Activated naive CD8-positive, alpha-beta T cell treated with anti-CD3 and anti-CD28 coated beads for 36 hours (primary cell): ENCODE data around the gene PMFBP1. TPM values are rescaled to one million over a fixed set of nuclear protein-coding genes. Genes with fewer than 3 reads are reported as not detected.

Source experiments
- DNase-seq: peaks from one replicate; pipeline ENCODE4 v3.0.0; 2021
- H3K27ac Mint-ChIP-seq: one replicate; pipeline ENCODE4 v1.8.0; 2022; ENCODE audit warnings: mild to moderate bottlenecking, moderate library complexity, mixed read lengths
- H3K27me3 Mint-ChIP-seq: one replicate; pipeline ENCODE4 v1.8.0; 2022; ENCODE audit warnings: mild to moderate bottlenecking, mixed read lengths
- H3K36me3 Mint-ChIP-seq: one replicate; pipeline ENCODE4 v1.8.0; 2021; ENCODE audit warnings: mild to moderate bottlenecking, mixed read lengths
- H3K4me1 Mint-ChIP-seq: one replicate; pipeline ENCODE4 v1.8.0; 2021; ENCODE audit warnings: mixed read lengths
- H3K4me3 Mint-ChIP-seq: one replicate; pipeline ENCODE4 v1.8.0; 2022; ENCODE audit warnings: mild to moderate bottlenecking, moderate library complexity, mixed read lengths
- H3K9me3 Mint-ChIP-seq: one replicate; pipeline ENCODE4 v1.8.0; 2022; ENCODE audit warnings: mixed read lengths
- total RNA-seq, 2 experiments: library from RNA; stranded (reverse); gene quantifications; one replicate each; pipeline ENCODE4 v1.2.3, GENCODE V29; 2021

Gene PMFBP1
- total RNA-seq, 2 experiments from 2014 or later, result 1.1 to 1.5 TPM

DNA sequence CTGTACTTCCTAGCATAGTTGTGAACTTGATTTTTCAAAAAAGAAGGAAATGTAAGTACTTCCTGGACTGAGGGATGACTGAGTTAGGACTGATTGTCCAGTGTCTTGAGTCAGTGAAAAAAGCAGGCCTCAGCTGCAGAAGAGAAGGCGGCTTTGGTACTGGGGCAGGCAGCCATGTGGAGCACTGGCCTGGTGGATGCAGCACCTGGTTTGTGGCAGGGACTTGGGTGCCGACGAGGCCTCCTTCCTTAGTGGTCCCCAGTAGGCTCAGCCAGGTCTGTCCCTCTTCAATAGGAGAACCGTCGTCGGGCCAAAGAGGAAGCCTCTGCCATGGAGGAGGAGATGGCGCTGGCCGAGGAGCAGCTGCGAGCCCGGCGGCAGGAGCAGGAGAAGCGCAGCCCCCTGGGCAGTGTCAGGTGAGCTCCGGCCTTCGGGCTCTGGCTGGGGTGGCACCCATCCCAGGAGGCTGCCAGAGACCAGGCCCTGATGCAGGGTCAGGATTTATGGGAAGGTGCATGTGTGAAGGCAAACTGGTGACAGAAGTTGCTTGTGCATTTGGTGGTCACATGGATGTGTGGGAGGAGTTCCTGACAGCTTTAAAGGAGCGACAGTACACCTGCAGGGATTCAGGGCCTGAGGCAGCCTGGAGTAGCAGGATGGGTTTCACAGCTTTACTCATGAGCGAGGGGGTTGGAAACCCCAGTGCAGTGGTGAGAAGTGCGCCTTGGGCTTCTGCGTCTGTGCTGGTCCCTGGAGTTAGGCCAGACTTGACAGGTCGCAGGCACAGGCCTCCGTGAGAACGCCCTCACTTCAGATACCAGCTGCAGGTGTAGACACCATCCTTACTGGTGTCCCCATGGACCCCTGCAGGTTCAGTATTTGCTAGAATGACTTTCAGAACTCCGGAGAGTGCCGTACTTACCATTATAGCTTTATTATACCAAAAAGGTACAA, 61.0 kb downstream of the PMFBP1 start:
- no peak overlapping the region for H3K4me3 Mint-ChIP-seq
- H3K9me3 Mint-ChIP-seq, result no peaks in the 10 kb centered on the region
- peaks cover 28% of the 10 kb centered on the region for H3K36me3 Mint-ChIP-seq
- no peaks in the 10 kb centered on the region for H3K27me3 Mint-ChIP-seq
- no peak overlapping the region for H3K27ac Mint-ChIP-seq
- no peaks in the 10 kb centered on the region for H3K4me1 Mint-ChIP-seq
- no peak for DNase-seq

DNA sequence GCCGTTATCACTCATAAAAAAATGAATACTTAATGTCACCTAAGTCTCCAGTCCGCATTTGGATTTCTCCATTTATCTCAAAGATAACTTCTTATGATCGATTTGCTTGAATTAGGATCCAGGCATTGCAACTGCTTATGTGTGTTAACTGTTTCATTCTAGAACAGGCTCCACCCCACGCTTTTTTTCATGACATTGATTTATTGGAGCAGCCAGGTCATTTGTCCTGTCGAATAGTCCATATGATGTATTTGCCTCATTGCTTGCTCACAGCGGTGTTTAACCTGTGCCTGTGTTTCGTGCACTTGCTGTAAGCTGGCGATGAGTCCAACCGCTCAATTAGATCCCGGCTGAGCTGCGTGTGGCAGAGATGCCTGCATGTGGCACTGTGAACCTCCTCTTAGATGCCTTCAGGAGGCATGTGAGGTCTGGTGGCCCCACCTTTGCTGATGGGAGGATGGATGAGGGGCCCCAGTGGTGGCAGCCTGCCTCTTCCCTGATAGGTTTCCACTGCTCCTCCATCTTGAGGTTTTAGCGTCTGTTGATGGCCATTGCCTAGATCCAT, 61.9 kb downstream of the PMFBP1 start:
- Mint-ChIP-seq H3K4me3 (no peak overlapping the region), H3K27me3 (no peaks in the 10 kb centered on the region), H3K27ac (no peak overlapping the region), H3K9me3 (no peaks in the 10 kb centered on the region), H3K36me3 (peaks cover 31% of the 10 kb centered on the region), H3K4me1 (no peaks in the 10 kb centered on the region)
- no peak for DNase-seq

DNA sequence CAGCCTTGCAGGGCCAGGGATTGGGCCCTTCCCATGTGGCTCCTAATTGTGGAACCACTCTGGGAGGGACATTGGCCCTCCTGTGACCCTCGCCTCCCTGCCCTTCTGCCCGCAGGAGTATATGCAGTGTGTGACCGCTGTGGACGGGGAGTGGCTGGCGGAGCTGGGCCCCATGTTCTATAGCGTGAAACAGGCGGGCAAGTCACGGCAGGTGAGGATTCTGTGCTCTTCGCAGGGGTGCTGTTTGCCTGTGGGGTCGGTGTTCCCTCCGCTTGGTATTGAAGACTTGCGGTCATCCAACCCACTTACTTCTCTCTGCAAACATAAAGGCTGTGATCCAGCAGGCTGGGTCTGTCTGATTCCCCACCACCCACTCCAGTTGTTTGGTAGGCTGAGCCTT, 62.7 kb downstream of the PMFBP1 start:
- Mint-ChIP-seq H3K4me1 (no peaks in the 10 kb centered on the region), H3K27me3 (no peaks in the 10 kb centered on the region), H3K36me3 (peaks cover 29% of the 10 kb centered on the region), H3K27ac (no peak overlapping the region), H3K4me3 (no peak overlapping the region), H3K9me3 (no peaks in the 10 kb centered on the region)
- DNase-seq, result no peak

GRCh38 chr16:72108353-72109102, 63.4 kb downstream of the PMFBP1 start:
- no peak for DNase-seq
- H3K36me3 Mint-ChIP-seq, result peaks cover 29% of the 10 kb centered on the region
- no peaks in the 10 kb centered on the region for H3K9me3 Mint-ChIP-seq
- H3K4me1 Mint-ChIP-seq, result no peaks in the 10 kb centered on the region
- H3K27me3 Mint-ChIP-seq, result no peaks in the 10 kb centered on the region
- H3K4me3 Mint-ChIP-seq, result no peak overlapping the region
- H3K27ac Mint-ChIP-seq, result no peak overlapping the region

DNA sequence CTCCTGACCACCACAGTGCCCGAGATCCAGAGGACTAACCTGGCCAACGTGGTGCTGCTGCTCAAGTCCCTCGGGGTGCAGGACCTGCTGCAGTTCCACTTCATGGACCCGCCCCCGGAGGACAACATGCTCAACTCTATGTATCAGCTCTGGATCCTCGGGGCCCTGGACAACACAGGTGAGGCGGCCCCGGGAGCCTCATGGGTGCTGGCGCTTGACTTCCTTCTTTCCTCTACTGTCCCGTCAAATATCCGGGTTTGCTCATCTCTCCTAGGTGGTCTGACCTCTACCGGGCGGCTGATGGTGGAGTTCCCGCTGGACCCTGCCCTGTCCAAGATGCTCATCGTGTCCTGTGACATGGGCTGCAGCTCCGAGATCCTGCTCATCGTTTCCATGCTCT, 64.6 kb downstream of the PMFBP1 start:
- Mint-ChIP-seq H3K27me3 (no peaks in the 10 kb centered on the region), H3K4me1 (no peaks in the 10 kb centered on the region), H3K9me3 (no peaks in the 10 kb centered on the region), H3K36me3 (peaks cover 34% of the 10 kb centered on the region), H3K4me3 (no peak overlapping the region), H3K27ac (no peak overlapping the region)
- DNase-seq, result no peak

- Mint-ChIP-seq H3K9me3 (no peaks in the 10 kb centered on the region), H3K36me3 (peaks cover 32% of the 10 kb centered on the region), H3K4me3 (no peak overlapping the region), H3K27me3 (no peaks in the 10 kb centered on the region), H3K27ac (no peak overlapping the region), H3K4me1 (no peaks in the 10 kb centered on the region)
- DNase-seq, result no peak
Measured at GRCh38 chr16:72105978-72106377, 66.0 kb downstream of the PMFBP1 start.

DNA sequence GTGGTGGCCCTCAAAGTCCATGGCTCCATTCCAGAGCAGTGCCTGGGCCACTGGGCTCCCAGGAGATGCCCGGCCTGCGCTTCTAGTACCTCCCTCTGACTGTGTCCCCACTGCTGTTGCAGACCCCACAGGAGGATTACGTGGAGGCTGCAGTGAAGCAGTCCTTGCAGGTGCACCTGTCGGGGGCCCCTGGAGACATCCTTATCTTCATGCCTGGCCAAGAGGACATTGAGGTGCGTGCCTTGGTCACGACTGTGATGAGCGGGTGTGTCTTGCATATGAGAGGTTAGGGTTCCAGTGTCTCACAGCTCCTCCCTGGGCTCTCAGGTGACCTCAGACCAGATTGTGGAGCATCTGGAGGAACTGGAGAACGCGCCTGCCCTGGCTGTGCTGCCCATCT, 67.0 kb downstream of the PMFBP1 start:
- H3K4me1 Mint-ChIP-seq, result no peaks in the 10 kb centered on the region
- H3K4me3 Mint-ChIP-seq, result no peak overlapping the region
- no peak for DNase-seq
- H3K27ac Mint-ChIP-seq, result no peak overlapping the region
- no peaks in the 10 kb centered on the region for H3K9me3 Mint-ChIP-seq
- H3K27me3 Mint-ChIP-seq, result no peaks in the 10 kb centered on the region
- H3K36me3 Mint-ChIP-seq, result peaks cover 24% of the 10 kb centered on the region

- H3K4me1 Mint-ChIP-seq, result peaks cover 2% of the 10 kb centered on the region
- no peak overlapping the region for H3K4me3 Mint-ChIP-seq
- no peaks in the 10 kb centered on the region for H3K9me3 Mint-ChIP-seq
- peaks cover 34% of the 10 kb centered on the region for H3K36me3 Mint-ChIP-seq
- H3K27me3 Mint-ChIP-seq, result no peaks in the 10 kb centered on the region
- H3K27ac Mint-ChIP-seq, result no peak overlapping the region
- DNase-seq, result no peak
Measured at GRCh38 chr16:72101195-72101594, 70.8 kb downstream of the PMFBP1 start.

DNA sequence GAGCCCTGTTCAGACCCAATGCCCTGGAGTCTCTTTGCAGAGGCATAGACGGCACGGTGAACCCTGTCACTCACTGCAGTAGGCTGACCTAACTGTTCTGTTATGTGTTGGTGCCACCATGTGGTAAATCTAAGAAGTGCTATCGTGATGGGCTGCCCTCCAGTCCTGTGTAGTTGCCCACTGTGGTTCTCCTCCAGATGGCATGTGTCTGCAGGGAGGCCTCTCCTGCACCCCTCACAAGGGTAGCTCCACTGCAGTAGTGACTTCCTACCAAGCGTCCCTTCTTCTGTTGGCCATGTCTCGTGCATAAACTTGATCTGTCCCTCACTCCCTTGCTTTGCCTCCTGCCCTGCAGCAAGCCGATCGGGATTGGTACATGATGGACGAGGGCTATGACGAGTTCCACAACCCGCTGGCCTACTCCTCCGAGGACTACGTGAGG, 72.6 kb downstream of the PMFBP1 start:
- peaks cover 10% of the 10 kb centered on the region for H3K4me1 Mint-ChIP-seq
- peaks cover 32% of the 10 kb centered on the region for H3K36me3 Mint-ChIP-seq

GRCh38 chr16:72098936-72099335, 73.0 kb downstream of the PMFBP1 start:
- Mint-ChIP-seq H3K4me1 (peaks cover 10% of the 10 kb centered on the region), H3K27me3 (no peaks in the 10 kb centered on the region), H3K4me3 (no peak overlapping the region), H3K9me3 (no peaks in the 10 kb centered on the region), H3K27ac (no peak overlapping the region), H3K36me3 (peaks cover 32% of the 10 kb centered on the region)
- no peak for DNase-seq

More for the DNA sequence above, 72.6 kb downstream of the PMFBP1 start:
- Mint-ChIP-seq H3K4me3 (no peak overlapping the region), H3K9me3 (no peaks in the 10 kb centered on the region), H3K27me3 (no peaks in the 10 kb centered on the region), H3K27ac (no peak overlapping the region)
- peak; percentile 46 for DNase-seq

GRCh38 chr16:72094266-72094610, 77.7 kb downstream of the PMFBP1 start:
- no peaks in the 10 kb centered on the region for H3K9me3 Mint-ChIP-seq

DNA sequence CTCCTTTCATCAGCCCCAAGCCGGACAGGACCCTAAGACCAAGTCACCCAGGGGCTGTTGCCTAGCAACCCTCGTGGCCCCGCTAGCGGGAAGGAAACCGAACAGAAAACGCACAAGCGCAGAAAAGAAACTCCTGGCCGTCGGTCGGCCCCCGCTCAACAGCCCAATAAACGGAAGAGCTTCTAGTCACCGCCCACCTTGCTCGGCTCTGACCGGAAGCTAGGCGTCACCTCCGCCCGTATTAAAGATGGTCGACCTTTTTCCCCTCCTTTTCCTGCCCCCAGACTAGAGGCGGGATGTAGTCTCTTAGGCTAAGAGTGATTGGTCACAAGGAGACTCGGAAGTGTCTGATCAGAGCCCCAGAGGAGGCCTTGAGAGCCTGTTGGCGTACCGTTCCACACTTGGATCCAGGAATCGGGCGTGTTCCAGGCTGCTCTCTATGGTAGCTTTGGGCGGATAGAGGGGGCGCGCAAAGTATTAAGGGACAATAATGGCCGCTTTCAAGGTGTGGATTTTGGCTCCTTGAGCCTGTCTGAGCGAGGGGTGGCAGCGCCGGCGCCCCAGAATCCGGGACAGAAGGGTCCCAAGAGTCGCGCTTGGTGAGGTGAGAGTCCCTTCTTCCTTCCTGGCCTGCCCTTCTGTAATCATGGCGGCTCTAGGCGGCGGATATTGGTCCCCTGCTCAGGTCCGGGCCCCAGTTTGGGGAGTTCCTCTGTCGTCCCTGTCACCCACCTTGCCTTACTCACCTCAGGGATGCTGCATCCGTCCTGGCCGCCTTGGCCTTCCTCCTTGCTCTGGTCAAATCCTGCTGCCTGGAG, 78.3 kb downstream of the PMFBP1 start, which contains the start of the genes DHX38 and TXNL4B:
Gene DHX38 (plus strand): TSS at position 400 of the 818 bp plus-strand sequence. CDS start 2,311 bp downstream, outside the sequence.
Gene TXNL4B (minus strand): TSS at position 173 of the 818 bp plus-strand sequence. CDS start 2,871 bp downstream, outside the sequence.
- H3K36me3 Mint-ChIP-seq, result peaks cover 29% of the 10 kb centered on the region
- H3K9me3 Mint-ChIP-seq, result no peaks in the 10 kb centered on the region
- DNase-seq, result peak; percentile 92
- peak within 1 kb of the TSS; percentile 97 for H3K27ac Mint-ChIP-seq
- no peaks in the 10 kb centered on the region for H3K27me3 Mint-ChIP-seq
- peaks cover 36% of the 10 kb centered on the region for H3K4me1 Mint-ChIP-seq
- H3K4me3 Mint-ChIP-seq, result peak within 1 kb of the TSS; percentile 99

More at GRCh38 chr16:72094266-72094610, 77.7 kb downstream of the PMFBP1 start:
- Mint-ChIP-seq H3K36me3 (peaks cover 28% of the 10 kb centered on the region), H3K27ac (peak overlapping the region; percentile 97), H3K4me3 (peak overlapping the region; percentile 99), H3K27me3 (no peaks in the 10 kb centered on the region), H3K4me1 (peaks cover 36% of the 10 kb centered on the region)
- DNase-seq, result peak; percentile 50

DNA sequence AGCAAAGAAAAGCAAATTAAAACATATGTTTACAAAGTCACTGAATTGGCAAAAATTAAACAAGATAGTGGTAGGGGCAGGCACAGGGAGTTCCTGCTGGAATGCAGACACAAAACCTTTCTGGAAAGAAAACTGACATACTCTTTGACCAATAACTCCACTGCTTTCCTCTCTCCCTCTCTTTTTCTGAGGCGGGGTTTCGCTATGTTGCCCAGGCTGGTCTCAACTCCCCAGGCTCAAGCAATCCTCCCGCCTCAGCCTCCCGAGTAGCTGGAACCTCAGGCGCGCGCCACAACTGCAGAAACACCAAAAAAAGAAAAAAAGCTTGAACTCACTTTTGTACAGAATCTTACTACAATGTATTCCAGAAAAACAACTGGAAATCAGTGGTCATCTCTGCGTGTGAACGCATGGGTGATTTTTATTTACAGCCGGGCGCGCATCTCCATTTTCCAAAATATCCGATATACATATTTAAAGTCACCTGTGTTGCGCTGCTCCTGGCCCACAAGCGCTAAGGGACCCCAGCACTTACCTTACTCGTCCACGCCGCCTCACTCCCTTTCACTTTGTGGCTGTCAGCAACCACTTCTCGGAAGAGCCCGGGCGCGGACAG, 79.0 kb downstream of the PMFBP1 start:
- peaks cover 29% of the 10 kb centered on the region for H3K36me3 Mint-ChIP-seq
- no peak for DNase-seq
- H3K9me3 Mint-ChIP-seq, result no peaks in the 10 kb centered on the region
- peaks cover 36% of the 10 kb centered on the region for H3K4me1 Mint-ChIP-seq
- H3K4me3 Mint-ChIP-seq, result peak overlapping the region; percentile 99
- H3K27ac Mint-ChIP-seq, result peak overlapping the region; percentile 97
- no peaks in the 10 kb centered on the region for H3K27me3 Mint-ChIP-seq

GRCh38 chr16:72091217-72091616, 80.7 kb downstream of the PMFBP1 start:
- no peak for DNase-seq
- no peaks in the 10 kb centered on the region for H3K9me3 Mint-ChIP-seq
- H3K27me3 Mint-ChIP-seq, result no peaks in the 10 kb centered on the region
- peak overlapping the region; percentile 32 for H3K27ac Mint-ChIP-seq
- peak overlapping the region; percentile 99 for H3K4me3 Mint-ChIP-seq
- H3K4me1 Mint-ChIP-seq, result peaks cover 34% of the 10 kb centered on the region
- H3K36me3 Mint-ChIP-seq, result peaks cover 25% of the 10 kb centered on the region
